Hematopoietic multipotent progenitor cell treated with erythropoietin and hydrocortisone succinate and interleukin-3 and kit ligand, for 15 days (in vitro differentiated cells): ENCODE results near the gene GPRASP3.

Source experiments
- DNase-seq: peaks from one replicate; pipeline ENCODE4 v3.0.0-alpha.2; 2015; ENCODE audit warnings: low spot score

Gene GPRASP3

GRCh38 chrX:102765217-102765616 is 44.7 kb downstream of the GPRASP3 start:
- DNase-seq: no peak

GRCh38 chrX:102765809-102766208 is 45.3 kb downstream of the GPRASP3 start:
- no peak for DNase-seq

DNA sequence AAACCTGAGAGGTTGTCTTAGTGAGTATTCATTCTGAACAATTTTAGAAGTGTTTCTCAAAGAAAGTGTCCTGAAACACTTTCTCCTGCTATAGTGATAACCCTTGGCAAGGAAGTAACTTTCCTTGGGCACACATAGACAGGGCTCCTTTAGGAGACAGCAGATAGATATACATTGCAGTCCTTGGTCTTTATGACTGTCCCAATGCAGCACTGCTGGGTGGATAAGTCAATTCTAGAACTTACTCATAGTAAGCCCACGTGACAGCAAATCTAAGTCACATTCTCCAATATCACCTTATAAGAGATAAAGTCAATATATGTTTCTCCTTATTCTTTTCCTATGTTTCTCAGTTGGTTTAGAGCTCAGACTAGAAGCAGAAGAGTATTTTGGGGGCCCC is 46.7 kb downstream of the GPRASP3 start:
- DNase-seq: no peak

GRCh38 chrX:102768987-102769761 is 48.6 kb downstream of the GPRASP3 start:
- DNase-seq: peak; percentile 86
